Dendritic cell treated with granulocyte-macrophage colony-stimulating factor and Interleukin-4, amounts not matched to agents 40 ng/mL and 50 ng/mL, for 4 days (primary cell): ENCODE data around the gene WNT1.

Source experiments
- H3K27ac Mint-ChIP-seq: one replicate; pipeline ENCODE4 v1.8.0; 2022; ENCODE audit warnings: mild to moderate bottlenecking, mixed read lengths
- H3K27me3 Mint-ChIP-seq: one replicate; pipeline ENCODE4 v1.8.0; 2022; ENCODE audit warnings: mild to moderate bottlenecking, mixed read lengths
- H3K36me3 Mint-ChIP-seq: one replicate; pipeline ENCODE4 v1.8.0; 2022; ENCODE audit warnings: low read depth, mixed read lengths
- H3K4me1 Mint-ChIP-seq: one replicate; pipeline ENCODE4 v1.8.0; 2022; ENCODE audit warnings: low read depth, mixed read lengths
- H3K4me3 Mint-ChIP-seq: one replicate; pipeline ENCODE4 v1.8.0; 2022; ENCODE audit warnings: mild to moderate bottlenecking, moderate library complexity, mixed read lengths
- H3K9me3 Mint-ChIP-seq: one replicate; pipeline ENCODE4 v1.8.0; 2022; ENCODE audit warnings: mixed read lengths
- intact Hi-C: fragments of 100-400 bp; cut with micrococcal nuclease; formaldehyde crosslinking; loops from one replicate; pipeline ENCODE4 v1.15.0; 2022

WNT1 gene

DNA sequence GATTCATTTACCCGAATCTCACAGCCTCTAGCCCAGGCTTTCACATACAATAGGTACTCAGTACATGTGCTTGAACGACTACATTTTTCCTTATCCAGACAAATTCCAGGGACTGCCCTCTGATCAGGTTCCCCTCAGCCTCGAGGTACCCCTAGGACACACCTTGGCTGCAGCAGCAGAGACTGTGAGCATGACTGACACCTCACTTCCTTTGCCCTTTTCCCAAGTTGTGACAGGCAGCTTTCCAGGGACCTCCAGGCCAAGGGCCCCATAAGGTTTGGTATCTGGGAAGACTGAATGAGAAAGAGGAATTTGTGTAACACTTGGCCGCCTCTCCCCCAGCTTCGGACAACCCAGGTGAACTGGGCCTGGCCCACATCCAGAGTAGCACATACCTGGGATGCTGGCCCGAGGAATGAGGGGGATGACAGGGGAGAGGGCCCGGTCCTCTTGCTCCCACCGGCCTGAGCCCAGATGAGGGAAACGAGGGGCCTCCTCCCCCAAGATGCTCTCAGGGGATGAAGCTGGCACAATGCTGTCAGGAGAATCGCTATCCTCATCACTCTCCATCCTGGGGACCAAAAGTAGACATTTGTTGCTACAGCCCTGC is 50.6 kb downstream of the WNT1 start:
- H3K9me3 Mint-ChIP-seq, result no peaks in the 10 kb centered on the region

DNA sequence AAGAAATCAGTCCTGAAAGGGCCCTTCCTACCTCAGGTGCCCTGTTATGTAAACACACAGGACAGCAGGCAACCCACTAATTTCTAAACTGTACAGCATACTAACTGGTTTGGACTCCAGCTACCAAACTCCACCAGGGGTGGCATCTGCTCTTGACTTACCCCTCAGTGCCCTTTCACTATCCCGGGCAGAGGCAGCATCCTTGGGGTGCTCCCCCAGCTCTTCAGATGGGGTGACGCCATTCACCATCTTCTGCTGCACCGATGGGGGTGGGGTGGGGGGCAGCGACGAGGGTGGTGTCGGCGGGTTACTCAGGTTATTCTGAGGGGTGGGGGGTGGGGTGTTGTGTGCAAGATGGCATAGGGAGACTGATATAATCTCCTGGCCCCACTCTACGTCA is 52.0 kb downstream of the WNT1 start:
- no peaks in the 10 kb centered on the region for H3K9me3 Mint-ChIP-seq
- peaks cover 99% of the 10 kb centered on the region for H3K36me3 Mint-ChIP-seq
- no peak overlapping the region for H3K4me3 Mint-ChIP-seq
- peaks cover 23% of the 10 kb centered on the region for H3K4me1 Mint-ChIP-seq
- H3K27me3 Mint-ChIP-seq, result no peaks in the 10 kb centered on the region
- H3K27ac Mint-ChIP-seq, result no peak overlapping the region
- intact Hi-C loops, result no loop called here

More for the DNA sequence above, 50.6 kb downstream of the WNT1 start:
- intact Hi-C loops, result no loop called here
- no peak overlapping the region for H3K27ac Mint-ChIP-seq
- H3K4me3 Mint-ChIP-seq, result no peak overlapping the region
- peaks cover 99% of the 10 kb centered on the region for H3K36me3 Mint-ChIP-seq
- no peaks in the 10 kb centered on the region for H3K27me3 Mint-ChIP-seq
- peaks cover 23% of the 10 kb centered on the region for H3K4me1 Mint-ChIP-seq

DNA sequence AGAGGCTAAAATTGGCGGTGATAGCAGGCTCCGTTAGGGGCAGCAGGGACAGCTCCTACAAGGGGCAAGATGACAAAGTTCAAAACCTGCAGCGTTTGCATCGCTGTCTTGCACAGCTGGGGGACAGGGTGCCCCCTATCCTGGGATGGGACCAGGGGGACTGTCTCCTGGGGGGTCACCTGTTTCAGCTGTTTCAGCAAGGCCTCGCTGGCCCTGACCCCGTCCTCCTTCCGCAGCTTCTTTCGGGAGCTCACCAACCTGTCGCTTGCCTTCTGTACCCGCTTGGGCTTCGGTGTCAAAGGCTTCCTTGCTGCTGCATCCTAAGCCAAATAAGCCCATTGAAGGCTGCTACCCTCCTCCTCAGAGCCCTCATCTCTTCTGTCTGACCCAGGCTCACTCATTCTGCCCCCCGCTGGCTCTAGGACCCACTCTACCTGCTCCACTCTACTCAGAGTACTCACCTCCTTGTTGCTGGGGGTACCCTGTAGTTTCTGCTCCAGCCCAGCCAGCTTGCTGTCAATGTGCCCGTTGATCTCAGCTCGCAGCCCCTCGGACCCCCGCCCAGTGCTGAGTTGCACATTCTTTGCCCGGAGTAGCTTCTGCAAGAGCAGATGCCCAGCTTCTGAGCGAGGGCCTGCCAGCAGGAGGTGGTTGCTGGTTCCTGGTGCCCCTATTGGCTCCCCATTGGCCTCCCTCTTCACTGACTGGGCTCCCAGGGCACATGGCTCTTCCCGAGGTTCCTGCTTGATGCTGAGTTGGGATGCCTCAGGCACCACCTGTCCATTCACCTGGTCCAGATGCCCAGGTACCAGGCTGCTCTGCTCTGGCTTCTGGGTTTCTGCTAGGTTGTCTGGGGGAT is 52.8 kb downstream of the WNT1 start:
- Mint-ChIP-seq H3K4me1 (peaks cover 23% of the 10 kb centered on the region), H3K4me3 (no peak overlapping the region), H3K27me3 (no peaks in the 10 kb centered on the region), H3K27ac (no peak overlapping the region), H3K9me3 (no peaks in the 10 kb centered on the region), H3K36me3 (peaks cover 100% of the 10 kb centered on the region)
- intact Hi-C loops, result no loop called here

DNA sequence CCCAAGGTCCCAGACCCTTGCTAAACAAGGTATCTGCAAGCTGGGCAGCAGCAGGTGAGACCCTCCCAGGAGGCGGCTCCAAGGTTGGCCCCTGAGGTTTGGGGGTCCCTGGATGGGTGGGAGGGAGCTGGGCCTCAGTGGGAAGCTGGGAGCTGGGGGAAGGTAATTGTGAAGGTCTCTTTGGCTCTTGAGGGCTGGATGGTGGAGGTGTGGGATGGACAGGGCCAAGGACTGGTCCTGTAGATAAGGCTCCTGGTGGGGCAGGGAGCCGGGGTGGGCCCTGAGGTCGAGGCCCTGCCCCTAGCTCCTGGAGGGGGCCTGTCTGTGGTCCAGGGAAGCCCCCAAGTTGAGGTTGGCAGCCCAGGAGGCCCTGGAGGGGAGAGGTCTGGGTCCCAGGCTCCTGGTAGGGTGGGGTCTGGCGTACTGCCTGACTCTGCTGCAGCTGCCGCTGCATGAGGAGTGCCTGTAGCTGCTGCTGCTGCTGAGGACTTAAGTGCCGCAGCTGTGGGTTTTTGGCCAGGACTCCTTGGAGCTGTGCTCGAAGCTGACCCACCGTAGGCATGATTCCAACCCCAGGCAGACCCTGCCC is 53.5 kb downstream of the WNT1 start:
- Mint-ChIP-seq H3K4me1 (peaks cover 23% of the 10 kb centered on the region), H3K9me3 (no peaks in the 10 kb centered on the region), H3K27me3 (no peaks in the 10 kb centered on the region), H3K36me3 (peaks cover 100% of the 10 kb centered on the region), H3K27ac (no peak overlapping the region), H3K4me3 (no peak overlapping the region)
- intact Hi-C loops, result no loop called here
